Measurements from ENCODE around the gene PRAME.

Gene PRAME

DNA sequence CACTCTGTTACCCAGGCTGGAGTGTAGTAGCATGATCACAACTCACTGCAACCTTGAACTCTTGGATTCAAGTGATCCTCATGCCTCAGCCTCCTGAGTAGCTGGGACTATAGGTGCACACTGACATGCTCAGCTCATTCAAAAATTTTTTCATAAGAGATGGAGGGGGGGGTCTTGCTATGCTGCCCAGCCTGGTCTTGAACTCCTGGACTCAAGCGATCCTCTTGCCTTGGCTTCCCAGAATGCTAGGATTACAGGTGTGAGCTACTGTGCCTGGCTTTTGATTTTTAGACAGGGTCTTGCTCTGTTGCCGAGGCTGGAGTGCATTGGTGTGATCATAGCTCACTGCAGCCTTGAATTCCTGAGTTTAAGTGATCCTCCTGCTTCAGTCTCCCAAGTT lies 14.0 kb downstream of the PRAME start:
- H3K4me3 ChIP-seq (ENCODE audit: control insufficient read depth, low read depth, low read length), result no peak overlapping the region
- DNase-seq (ENCODE audit: low read depth), result no peak
- TF ChIP-seq, protein P1, sequence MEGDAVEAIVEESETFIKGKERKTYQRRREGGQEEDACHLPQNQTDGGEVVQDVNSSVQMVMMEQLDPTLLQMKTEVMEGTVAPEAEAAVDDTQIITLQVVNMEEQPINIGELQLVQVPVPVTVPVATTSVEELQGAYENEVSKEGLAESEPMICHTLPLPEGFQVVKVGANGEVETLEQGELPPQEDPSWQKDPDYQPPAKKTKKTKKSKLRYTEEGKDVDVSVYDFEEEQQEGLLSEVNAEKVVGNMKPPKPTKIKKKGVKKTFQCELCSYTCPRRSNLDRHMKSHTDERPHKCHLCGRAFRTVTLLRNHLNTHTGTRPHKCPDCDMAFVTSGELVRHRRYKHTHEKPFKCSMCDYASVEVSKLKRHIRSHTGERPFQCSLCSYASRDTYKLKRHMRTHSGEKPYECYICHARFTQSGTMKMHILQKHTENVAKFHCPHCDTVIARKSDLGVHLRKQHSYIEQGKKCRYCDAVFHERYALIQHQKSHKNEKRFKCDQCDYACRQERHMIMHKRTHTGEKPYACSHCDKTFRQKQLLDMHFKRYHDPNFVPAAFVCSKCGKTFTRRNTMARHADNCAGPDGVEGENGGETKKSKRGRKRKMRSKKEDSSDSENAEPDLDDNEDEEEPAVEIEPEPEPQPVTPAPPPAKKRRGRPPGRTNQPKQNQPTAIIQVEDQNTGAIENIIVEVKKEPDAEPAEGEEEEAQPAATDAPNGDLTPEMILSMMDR (IDR thresholded peaks at IDR 0.05; ENCODE audit: control insufficient read depth, insufficient read depth, low read depth, low read length, missing control alignments), result no peak

DNA sequence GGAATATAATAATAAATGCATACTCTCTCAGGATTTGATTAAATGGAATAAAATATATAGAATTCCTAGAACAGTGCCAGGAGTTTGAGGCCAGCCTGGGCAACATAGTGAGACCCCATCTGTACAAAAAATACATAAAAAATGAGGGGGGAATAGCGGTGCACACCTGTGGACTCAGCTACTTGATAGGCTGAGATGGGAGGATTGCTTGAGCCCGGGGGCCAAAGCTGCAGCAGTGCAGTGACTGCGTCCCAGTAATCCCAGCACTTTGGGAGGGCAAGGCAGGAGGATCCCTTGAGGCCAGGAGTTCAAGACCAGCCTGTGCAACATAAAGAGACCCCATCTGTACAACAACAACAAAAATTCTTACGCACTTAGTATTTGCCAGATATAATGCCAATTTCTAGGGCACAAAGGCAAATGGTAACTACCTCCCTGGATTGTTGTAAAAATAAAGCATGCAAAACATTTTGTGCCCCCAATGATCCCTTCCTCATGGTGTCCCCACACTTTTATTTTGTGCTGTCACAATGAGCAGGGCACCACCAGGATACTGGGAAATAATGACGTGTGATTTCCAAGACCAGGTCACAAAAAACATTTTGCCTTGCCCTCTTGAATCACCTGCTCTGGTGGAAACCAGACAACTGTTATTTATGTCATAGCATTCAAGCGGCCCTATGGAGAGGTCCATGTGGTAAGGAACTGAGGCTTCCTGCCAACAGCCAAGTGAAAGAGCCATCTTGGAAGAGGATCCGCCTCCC lies 20.7 kb downstream of the PRAME start:
- no peak overlapping the region for H3K4me3 ChIP-seq (ENCODE audit: control insufficient read depth, low read depth, low read length)
- DNase-seq (ENCODE audit: low read depth), result no peak
- TF ChIP-seq, protein P1 (IDR thresholded peaks at IDR 0.05; ENCODE audit: control insufficient read depth, insufficient read depth, low read depth, low read length, missing control alignments), result no peak

DNA sequence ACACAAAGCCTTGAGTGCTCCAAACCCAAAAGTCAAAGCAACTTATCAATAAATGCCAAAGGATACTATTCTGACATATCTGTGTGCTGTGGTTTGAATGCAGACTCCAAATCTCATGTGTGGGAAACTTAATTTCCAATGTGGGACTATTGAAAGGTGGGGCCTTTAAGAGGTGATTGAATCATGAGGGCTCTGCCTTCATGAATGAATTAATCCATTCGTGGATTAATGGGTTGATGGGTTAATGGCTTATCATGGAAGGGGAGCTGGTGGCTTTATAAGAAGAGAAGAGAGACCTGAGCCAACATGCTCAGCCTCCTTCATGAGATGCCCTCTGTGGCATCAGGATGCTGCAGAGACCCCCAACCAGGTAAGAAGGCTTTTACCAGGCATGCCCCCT lies 22.1 kb downstream of the PRAME start:
- TF ChIP-seq, protein P1 (IDR thresholded peaks at IDR 0.05; ENCODE audit: control insufficient read depth, insufficient read depth, low read depth, low read length, missing control alignments), result no peak
- DNase-seq (ENCODE audit: low read depth), result no peak
- H3K4me3 ChIP-seq (ENCODE audit: control insufficient read depth, low read depth, low read length), result no peak overlapping the region

DNA sequence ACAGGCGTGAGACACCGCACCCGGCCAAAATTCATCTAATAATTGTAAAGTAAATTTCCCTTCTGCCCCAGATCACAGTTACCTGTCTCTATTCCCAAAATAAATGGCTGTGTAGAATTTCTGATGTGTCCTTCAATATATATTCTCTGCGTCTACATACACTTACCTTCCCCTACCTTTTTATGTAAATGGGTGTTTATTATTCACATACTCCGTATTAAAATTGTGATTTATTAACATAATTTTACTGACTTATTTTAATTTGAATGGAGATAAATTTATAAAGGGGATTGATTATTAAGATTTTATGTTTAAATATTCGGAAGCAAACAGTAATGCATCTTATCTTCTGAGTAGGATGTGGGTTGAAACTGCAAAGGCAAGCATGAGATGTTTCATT lies 22.6 kb downstream of the PRAME start:
- DNase-seq (ENCODE audit: low read depth), result no peak
- TF ChIP-seq, protein P1 (IDR thresholded peaks at IDR 0.05; ENCODE audit: control insufficient read depth, insufficient read depth, low read depth, low read length, missing control alignments), result no peak
- H3K4me3 ChIP-seq (ENCODE audit: control insufficient read depth, low read depth, low read length), result no peak overlapping the region

DNA sequence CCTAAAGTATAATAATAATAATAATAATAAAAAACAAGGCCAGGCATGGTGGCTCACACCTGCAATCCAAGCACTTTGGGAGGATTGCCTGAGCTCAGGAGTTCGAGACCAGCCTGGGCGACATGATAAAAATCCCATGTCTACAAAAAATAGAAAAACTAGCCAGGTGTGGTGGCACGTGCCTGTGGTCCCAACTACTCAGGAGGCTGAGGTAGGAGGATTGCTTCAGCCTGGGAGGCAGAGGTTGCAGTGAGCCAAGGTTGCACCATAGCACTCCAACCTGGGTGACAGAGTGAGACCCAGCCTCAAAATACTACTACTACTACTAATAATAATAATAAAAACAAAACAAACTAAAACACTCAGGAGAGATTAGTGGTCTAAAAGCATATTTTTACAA lies 23.4 kb downstream of the PRAME start:
- TF ChIP-seq, protein P1 (IDR thresholded peaks at IDR 0.05; ENCODE audit: control insufficient read depth, insufficient read depth, low read depth, low read length, missing control alignments), result no peak
- no peak for DNase-seq (ENCODE audit: low read depth)
- H3K4me3 ChIP-seq (ENCODE audit: control insufficient read depth, low read depth, low read length), result no peak overlapping the region

DNA sequence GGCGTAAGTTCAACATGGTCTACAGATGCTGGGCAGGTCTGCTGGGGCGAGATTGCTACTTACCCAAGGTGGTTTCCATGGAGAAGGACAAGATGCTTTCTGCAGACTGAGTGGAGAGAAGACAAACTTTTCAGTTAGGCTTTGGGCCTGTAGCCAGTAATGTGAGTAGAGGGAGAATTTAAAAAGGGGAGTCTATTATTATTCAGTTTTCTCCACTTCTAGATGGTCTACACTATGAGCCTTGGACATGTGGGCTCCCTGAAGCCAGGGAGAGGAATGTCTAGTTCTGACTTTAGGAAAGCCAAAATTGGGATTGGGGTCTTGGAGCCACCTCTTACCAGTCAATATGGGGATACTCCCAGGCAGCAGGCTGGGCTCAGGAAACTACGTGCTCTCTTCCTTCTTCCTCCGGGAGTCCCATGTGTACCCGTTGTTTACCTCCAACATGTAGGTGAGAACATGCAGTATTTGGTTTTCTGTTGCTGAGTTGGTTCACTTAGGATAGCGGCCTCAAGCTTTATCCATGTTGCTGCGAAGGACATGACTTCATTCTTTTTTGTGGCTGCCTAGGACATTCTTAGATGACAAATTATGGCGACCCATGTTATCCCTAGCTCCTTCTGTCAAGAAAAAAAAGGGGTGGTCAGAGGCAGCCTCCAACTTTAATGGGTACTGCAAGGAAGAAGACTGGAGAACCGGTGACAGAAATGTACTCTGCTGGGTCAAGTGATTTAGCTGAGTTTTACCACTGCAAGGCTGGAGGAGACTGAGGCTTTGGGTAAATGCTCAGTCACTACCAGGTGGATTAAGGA lies 24.3 kb downstream of the PRAME start:
- no peak overlapping the region for H3K4me3 ChIP-seq (ENCODE audit: control insufficient read depth, low read depth, low read length)
- DNase-seq (ENCODE audit: low read depth), result no peak
- TF ChIP-seq, protein P1 (IDR thresholded peaks at IDR 0.05; ENCODE audit: control insufficient read depth, insufficient read depth, low read depth, low read length, missing control alignments), result no peak
